GM04503 (cell line): ENCODE data around the gene SLK.

Experiments
- DNase-seq: peaks from one replicate; pipeline ENCODE4 v3.0.0-alpha.2; 2012; ENCODE audit warnings: low read depth

SLK gene

DNA sequence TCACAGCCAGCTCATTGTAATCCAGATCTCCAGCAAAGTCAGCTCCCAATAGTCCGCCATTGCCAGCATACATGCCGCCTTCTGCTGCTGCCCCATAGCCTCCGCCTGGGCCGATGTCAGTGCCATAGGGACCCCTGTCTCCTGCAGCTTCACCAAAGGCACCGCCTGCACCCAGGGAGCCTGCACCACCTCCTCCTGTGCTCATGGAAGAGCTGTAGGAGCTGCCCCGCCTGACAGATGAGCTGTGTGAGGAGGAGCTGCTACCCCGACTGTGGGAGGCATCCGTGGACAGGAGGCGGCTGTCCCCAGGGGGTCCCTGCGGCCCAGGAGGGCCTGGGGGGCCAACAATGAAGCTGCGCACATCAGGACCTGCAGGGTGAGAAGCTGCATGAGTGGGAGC, 67.0 kb downstream of the SLK start:
- DNase-seq, result no peak

DNA sequence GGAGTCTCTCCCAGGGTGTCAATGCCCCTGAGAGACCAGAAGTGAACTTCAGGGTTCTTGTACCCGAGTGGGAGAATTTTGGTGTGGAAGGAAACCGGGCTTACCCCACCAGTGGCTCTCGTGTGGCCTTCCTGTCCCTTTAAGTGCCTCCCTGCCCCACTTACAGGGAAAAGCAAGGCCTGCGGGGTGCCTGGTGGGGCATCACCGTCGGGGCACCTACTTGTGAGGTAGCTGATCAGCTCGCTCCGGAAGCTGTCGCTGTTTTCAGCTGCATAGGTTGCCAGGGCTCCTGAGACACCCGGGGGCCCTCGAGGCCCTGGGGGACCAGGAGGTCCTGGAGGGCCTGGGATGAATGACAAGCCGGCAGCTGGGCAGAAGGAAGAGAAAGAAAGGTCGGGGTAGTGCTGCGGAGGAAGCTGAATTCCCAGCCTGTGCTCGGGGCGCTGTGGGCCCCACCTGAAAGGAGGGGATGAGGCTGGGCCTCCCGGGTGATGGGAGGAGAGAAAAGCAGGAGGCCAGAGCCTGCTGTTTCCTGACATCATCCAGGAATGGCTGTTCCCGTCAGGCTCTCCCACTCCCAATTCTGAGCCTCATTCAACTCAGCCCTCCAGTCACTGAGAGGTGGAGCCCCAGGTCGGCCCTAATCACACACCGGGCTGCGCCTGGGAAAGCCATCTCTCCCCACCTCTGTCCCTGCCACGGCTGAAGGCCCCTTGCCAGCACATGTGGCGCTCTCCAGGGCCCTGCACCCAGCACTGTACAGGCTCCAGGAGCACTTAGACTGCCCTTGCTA, 67.7 kb downstream of the SLK start:
- DNase-seq, result no peak

DNA sequence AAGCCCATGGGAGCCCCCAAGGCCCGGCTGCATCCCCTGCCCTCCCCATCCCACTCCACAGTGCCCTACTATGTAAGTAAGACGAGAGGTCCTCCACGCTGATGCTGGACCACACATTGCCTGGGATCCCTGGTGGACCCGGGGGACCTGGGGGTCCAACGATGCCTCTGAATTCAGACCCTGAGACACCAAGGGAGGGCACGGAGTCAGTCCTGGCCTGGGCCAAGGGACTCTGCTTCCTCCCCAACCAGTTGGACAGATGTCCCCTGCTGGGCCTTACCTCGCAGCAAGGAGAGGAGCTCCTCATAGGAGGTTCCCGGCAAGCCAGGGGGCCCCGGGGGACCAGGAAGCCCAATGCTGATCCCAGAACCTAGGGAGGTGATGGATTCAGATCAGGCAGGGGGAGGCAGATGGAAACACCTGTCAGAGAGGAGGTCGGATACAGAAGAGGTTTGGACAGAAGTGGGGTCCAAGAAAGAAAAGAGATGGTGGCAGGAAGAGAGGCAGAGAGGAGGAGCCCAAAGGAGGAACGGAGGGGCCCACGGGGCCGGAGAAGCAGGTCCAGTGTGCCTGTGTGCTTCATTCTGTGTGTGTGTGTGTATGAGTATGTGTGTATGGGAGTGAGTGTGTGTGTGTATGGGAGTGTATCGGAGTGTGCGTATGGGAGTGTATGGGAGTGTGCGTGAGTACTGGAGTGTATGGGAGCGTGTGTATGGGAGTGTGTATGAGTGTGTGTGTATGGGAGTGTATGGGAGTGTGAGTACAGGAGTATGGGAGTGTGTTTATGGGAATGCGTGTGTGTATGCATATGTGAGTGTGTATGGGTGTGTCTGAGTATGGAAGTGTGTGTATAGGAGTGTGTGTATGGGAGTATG, 68.5 kb downstream of the SLK start:
- DNase-seq, result no peak

DNA sequence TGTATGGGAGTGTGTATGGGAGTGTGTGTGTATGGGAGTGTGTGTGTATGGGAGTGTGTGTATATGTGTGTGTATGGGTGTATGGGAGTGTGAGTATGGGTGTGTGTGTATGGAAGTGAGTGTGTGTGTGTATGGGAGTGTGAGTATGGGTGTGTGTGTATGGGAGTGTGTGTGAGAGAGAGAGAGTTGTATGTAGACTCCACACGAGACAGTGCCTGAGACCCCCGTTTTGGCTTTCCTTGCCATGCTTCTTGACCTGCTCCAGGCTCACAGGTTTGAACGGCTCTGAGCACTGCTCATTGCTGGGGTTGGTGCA, 69.1 kb downstream of the SLK start:
- DNase-seq, result no peak

GRCh38 chr10:104036518-104037260, 69.7 kb downstream of the SLK start:
- no peak for DNase-seq

GRCh38 chr10:104037261-104037951, 70.5 kb downstream of the SLK start:
- DNase-seq, result no peak

- DNase-seq, result no peak
These were observed 71.6 kb downstream of the SLK start for GRCh38 chr10:104038537-104038936.

GRCh38 chr10:104038958-104039752, 72.2 kb downstream of the SLK start:
- no peak for DNase-seq

- DNase-seq, result no peak
These were observed 73.4 kb downstream of the SLK start for GRCh38 chr10:104040382-104040781.

GRCh38 chr10:104040862-104041789, 74.2 kb downstream of the SLK start:
- no peak for DNase-seq

DNA sequence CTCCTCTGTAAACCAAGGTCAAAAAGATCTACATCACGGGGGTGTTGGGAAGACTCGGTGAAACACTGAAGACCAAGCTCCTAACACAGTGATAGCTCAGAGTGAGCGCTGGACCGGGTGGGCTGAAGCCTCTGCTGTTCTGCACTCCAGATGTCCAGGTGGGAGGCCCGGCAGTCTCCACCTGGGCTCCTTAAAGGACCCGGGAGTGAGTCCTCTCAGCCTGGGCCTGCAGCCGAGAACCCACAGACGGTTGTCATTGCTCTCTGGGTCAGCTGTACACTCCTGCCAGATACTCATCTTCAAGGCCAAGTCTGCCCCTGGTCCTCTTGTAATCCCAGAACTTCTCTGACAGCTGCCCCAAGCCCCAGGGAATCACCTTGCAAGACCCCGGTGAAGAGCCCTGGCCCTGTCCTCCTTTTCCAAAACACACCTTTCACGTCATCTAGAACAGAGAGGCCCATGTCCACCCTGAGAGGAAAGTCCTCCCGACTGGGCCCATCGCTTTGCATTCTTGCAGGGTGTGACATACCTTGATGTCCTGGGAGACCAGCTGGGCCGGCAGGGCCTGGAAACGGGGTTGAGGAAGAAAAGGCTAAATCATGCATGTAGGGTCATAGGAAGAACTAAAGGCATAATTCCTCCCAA, 75.1 kb downstream of the SLK start:
- DNase-seq, result no peak

GRCh38 chr10:104043185-104043830, 76.4 kb downstream of the SLK start:
- no peak for DNase-seq

- DNase-seq, result no peak
These were observed 76.9 kb downstream of the SLK start for GRCh38 chr10:104043854-104044253.

GRCh38 chr10:104045151-104046089, 78.5 kb downstream of the SLK start:
- peak; percentile 24 for DNase-seq

DNA sequence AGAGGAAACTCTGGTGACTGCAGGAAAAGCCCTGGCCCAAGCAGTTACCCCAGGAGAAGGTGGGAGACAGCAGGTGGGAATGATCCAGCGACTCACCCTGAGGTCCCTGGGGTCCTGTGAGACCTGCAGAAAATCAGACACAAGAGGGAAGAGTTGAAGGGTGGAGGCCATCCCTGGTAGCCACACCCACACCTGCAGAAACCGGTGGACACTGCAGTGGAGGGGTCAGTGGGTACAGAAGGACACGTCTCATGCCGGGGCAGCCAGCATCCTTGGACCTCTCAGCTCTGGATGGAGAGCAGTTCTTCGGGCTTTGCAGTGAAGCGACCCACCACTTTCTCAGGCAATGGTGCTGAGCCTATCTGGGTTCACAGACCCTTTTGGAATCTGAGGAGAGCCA, 79.7 kb downstream of the SLK start:
- no peak for DNase-seq

DNA sequence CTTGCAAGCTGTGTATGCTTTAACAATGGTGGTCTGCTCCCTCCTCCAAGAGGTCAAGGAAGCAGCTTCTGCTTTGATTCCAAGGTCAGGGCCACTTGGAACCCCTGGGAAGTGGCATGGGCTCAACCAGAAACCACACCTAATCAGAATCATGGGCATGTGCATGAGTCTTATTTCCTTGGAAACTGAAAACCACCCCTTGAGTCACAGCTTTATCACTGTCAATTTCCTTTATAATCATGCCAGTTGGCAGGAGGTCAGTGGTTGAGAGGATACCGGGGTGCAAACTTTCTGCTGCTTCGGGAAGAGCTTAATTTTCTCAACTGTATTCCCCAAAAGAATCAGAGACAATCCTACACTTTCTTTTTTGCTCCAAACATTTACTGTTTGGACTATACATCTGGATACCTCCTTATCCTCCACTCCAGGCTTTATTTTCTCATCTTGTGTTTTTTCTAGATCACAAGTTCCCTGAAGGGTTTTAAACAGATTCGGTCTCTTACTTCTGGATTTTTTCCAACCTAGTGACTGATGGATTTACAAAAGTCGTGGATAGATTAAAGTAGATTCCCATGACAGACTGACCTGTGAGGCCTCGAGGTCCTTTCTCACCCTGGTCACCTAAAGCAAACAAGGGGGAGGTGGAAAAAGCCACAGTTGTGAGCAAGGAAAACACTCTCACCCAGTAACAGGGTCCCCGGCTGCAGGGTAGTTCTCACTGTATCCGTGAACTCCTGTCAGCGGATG, 82.7 kb downstream of the SLK start:
- DNase-seq, result peak; percentile 45

DNA sequence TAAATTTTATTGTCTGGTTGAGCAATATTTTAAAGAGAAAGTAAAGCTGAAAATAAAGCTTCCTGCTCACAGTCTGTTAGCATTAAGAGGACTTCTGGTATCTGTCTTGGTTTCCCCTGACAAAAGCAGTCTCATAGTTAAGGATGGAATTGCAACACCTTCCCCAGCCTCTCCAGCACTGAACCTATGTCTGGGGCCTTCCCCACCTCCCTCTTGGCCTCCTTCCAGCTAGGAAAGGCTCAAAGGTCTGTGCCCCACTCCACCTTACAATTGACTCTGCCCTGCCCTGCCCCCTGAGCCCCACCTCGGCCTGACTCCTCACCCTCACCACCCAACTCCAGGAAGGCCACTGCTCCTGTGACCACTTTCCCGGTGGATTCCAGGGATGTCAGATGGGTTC, 85.5 kb downstream of the SLK start:
- no peak for DNase-seq
